Effector memory CD8-positive, alpha-beta T cell (primary cell): ENCODE measurements around the gene CAMK2N2.
"Not testable (repeated sequence)": the region's sequence is repeated elsewhere in the genome, so short reads cannot be mapped to it uniquely, and the experiment has no call there.

ENCODE experiments used
- ATAC-seq: fragments of 150-1000 bp; cut with Tn5 transposase; replicated peaks from 2 replicates; pipeline ENCODE4 v1.10.0; 2021; ENCODE audit warnings: mild to moderate bottlenecking, moderate library complexity
- DNase-seq, 3 experiments: peaks; one replicate each; pipeline ENCODE4 v3.0.0; 2021
- H3K27ac Mint-ChIP-seq, 2 donors: one replicate each; pipeline ENCODE4 v1.8.0; 2022; ENCODE audit warnings: mild to moderate bottlenecking in 2 of 2, mixed read lengths in 2 of 2, moderate library complexity in 2 of 2
- H3K27me3 Mint-ChIP-seq, 2 donors: one replicate each; pipeline ENCODE4 v1.8.0; 2022; ENCODE audit warnings: mixed read lengths in 2 of 2
- H3K36me3 Mint-ChIP-seq: one replicate; pipeline ENCODE4 v1.8.0; 2022; ENCODE audit warnings: mild to moderate bottlenecking, moderate library complexity, mixed read lengths; ENCODE audit not compliant: insufficient read depth
- H3K4me1 Mint-ChIP-seq, 2 donors: one replicate each; pipeline ENCODE4 v1.8.0; 2022; ENCODE audit warnings: low read depth in 2 of 2, mixed read lengths in 2 of 2
- H3K4me3 Mint-ChIP-seq, 2 donors: one replicate each; pipeline ENCODE4 v1.8.0; 2022; ENCODE audit warnings: mild to moderate bottlenecking in 2 of 2, mixed read lengths in 2 of 2, moderate library complexity in 2 of 2
- H3K9me3 Mint-ChIP-seq, 2 donors: one replicate each; pipeline ENCODE4 v1.8.0; 2022; ENCODE audit warnings: mixed read lengths in 2 of 2

Gene CAMK2N2

DNA sequence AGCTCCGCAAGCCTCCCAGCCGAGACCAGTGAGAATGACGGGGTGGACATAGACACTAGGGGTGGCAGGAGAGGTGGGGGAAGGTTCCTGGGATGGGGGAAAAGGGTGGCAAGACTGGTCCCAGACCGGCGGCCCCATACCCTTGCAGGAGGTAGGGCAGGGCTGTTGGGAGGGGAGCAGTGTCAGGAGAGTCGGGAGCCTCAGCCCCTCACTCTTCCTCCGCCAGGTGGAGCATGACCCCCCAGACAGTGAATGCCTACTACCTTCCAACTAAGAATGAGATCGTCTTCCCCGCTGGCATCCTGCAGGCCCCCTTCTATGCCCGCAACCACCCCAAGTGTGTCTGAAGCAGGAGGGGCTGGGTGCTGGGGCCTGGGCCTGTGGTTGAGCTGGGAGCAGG is 29.0 kb upstream of the CAMK2N2 start:
- H3K4me3 Mint-ChIP-seq: no peak overlapping the region
- no peaks in the 10 kb centered on the region for H3K36me3 Mint-ChIP-seq
- DNase-seq (no peak), ATAC-seq (no peak)
- H3K9me3 Mint-ChIP-seq: no peaks in the 10 kb centered on the region
- H3K4me1 Mint-ChIP-seq: no peaks in the 10 kb centered on the region
- H3K27me3 Mint-ChIP-seq: peaks cover 12 to 52% of the 10 kb centered on the region in 2 donors
- H3K27ac Mint-ChIP-seq: no peak overlapping the region

DNA sequence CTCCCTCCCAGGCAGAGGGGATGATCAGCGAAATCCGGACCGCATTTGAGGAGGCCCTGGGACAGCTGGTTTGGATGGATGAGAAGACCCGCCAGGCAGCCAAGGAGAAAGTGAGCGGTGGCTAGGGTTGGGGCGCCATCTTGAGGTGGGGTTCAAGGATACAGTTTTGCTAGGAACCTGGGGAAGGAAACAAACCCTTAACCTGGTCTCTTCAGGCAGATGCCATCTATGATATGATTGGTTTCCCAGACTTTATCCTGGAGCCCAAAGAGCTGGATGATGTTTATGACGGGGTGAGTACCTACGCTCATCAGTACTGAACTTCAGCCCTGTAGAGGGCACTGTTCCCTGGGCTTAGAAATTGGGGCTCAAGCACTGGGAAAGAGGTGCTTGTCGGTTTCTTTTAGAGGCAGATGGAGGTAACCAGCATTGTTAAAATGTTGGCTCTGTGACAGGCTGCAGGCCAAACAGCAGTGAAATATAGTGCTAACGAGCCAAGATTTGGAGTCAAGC is 28.1 kb upstream of the CAMK2N2 start:
- H3K9me3 Mint-ChIP-seq: no peaks in the 10 kb centered on the region
- ATAC-seq (peak; percentile 69), DNase-seq (peak; percentile 27 to 46 (median 33))
- no peak overlapping the region for H3K27ac Mint-ChIP-seq
- H3K27me3 Mint-ChIP-seq: peaks cover 18 to 60% of the 10 kb centered on the region in 2 donors
- H3K4me1 Mint-ChIP-seq: no peaks in the 10 kb centered on the region
- no peak overlapping the region for H3K4me3 Mint-ChIP-seq
- H3K36me3 Mint-ChIP-seq: no peaks in the 10 kb centered on the region

DNA sequence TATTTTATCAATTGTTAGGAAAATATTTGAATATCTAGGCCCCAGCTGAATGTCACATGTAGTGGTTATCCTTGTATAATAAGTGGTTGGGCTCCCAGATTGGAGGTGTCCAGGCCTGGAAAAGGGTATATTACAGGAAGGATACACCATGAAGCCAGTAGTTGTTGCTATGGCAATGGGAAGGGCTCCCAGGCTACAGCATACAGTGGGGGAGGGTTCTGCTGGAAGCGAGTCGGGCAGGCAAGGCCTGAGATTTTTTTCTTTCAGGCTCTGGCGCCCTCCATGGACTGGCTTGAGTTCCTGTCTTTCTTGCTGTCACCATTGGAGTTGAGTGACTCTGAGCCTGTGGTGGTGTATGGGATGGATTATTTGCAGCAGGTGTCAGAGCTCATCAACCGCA is 23.3 kb upstream of the CAMK2N2 start:
- ATAC-seq (no peak), DNase-seq (peak in 1 of 3 experiments; percentile 10)
- H3K4me1 Mint-ChIP-seq: no peaks in the 10 kb centered on the region
- H3K27me3 Mint-ChIP-seq: peaks cover 23 to 48% of the 10 kb centered on the region in 2 donors
- no peaks in the 10 kb centered on the region for H3K36me3 Mint-ChIP-seq
- H3K4me3 Mint-ChIP-seq: no peak overlapping the region
- no peaks in the 10 kb centered on the region for H3K9me3 Mint-ChIP-seq
- peak overlapping the region in 1 of 2 donors; percentile 60 for H3K27ac Mint-ChIP-seq

DNA sequence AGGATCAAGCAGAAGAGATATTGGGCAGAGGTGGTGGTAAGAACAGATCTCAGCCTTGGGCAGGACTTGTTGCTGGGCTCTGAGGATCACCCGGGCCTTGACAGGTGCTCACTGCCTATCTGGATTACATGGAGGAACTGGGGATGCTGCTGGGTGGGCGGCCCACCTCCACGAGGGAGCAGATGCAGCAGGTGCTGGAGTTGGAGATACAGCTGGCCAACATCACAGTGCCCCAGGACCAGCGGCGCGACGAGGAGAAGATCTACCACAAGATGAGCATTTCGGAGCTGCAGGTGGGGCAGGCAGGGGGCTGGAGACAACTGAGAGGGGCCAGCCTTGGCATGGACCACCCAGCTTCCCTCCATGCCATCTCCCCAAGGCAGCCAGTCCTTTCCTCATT is 22.3 kb upstream of the CAMK2N2 start:
- H3K4me3 Mint-ChIP-seq: no peak overlapping the region
- ATAC-seq: no peak
- H3K27me3 Mint-ChIP-seq: peaks cover 30 to 49% of the 10 kb centered on the region in 2 donors
- no peaks in the 10 kb centered on the region for H3K36me3 Mint-ChIP-seq
- H3K4me1 Mint-ChIP-seq: no peaks in the 10 kb centered on the region
- no peak overlapping the region for H3K27ac Mint-ChIP-seq
- H3K9me3 Mint-ChIP-seq: no peaks in the 10 kb centered on the region
- DNase-seq: no peak

DNA sequence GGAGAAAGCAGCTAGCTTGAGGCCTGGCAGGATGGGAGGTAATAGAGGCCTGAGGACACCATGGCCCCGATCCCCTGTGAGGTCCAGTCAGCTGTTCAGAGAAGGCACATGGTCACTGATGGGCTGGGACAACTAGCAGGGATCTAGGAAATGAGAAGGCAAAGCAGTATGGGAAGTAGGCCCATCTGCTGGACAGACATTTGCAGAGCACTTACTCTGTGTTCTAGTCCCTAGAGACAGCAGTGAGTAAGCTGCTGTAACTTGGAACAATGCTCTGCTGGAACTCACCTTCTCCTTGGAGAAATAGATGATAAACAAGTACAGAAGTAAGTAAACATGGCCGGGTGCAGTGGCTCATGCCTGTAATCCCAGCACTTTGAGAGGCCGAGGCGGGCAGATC is 21.6 kb upstream of the CAMK2N2 start:
- no peak overlapping the region for H3K4me3 Mint-ChIP-seq
- no peaks in the 10 kb centered on the region for H3K4me1 Mint-ChIP-seq
- ATAC-seq: no peak
- H3K36me3 Mint-ChIP-seq: no peaks in the 10 kb centered on the region
- H3K9me3 Mint-ChIP-seq: no peaks in the 10 kb centered on the region
- no peak overlapping the region for H3K27ac Mint-ChIP-seq
- H3K27me3 Mint-ChIP-seq: peaks cover 33 to 56% of the 10 kb centered on the region in 2 donors
- no peak for DNase-seq

DNA sequence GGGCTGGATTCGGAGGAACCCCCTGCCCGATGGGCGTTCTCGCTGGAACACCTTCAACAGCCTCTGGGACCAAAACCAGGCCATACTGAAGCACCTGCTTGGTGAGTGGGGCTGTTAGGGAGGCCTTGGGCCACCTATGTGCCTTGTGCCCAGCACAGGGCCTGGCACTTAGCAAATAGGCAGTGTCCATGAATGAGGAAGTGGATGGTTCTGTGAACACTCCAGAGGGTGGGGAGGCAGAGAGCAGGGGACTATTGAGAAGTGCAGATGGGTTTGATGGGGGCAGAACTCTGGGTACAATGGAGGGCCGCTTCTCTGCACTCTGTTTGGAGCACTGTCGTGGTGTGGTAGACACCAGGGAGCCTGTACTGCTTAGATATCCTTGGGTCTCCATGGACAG is 16.0 kb upstream of the CAMK2N2 start:
- Mint-ChIP-seq H3K27ac (no peak overlapping the region), H3K4me1 (peaks cover 0 to 5% of the 10 kb centered on the region in 2 donors), H3K27me3 (peaks cover 47 to 68% of the 10 kb centered on the region in 2 donors), H3K4me3 (no peak overlapping the region), H3K36me3 (peaks cover 2% of the 10 kb centered on the region), H3K9me3 (no peaks in the 10 kb centered on the region)
- no peak for DNase-seq
- ATAC-seq: no peak

DNA sequence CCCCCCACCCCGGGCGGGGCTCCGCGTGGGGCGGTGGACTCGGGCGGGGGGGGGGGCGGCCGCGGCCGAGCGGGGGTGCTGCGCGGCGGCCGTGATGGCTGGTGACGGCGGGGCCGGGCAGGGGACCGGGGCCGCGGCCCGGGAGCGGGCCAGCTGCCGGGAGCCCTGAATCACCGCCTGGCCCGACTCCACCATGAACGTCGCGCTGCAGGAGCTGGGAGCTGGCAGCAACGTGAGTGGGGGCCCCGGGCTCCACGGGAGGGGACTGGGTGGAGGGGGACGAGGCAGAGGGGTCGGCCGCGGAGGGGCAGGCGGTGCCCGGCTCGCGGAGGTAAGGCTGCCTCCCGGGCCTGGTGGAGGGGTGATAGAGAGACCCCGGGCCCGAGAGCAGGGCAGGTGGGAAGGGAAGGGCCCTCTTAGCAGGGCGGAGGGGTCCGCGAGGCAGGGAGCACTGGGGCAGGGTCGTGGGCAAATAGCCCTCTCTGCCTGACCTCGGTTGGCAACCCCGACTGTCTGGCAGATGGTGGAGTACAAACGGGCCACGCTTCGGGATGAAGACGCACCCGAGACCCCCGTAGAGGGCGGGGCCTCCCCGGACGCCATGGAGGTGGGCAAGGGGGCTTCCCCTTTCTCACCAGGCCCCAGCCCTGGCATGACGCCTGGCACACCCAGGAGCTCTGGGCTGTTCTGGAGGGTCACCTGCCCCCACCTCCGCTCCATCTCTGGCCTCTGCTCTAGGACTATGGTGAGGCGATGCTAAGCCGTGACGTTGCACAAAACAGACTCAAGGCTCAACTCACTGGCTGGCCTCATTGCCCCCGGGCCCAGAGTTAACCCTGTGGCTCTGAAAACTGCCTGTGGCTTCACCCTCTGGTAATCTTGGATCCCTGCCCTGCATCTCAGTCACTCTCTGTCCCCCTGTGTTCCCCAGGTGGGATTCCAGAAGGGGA is 14.9 kb upstream of the CAMK2N2 start, which contains the start of gene ECE2:
TSS of gene ECE2 (plus strand) at position 62 of the 950 bp plus-strand sequence. CDS start at position 194, 132 bp downstream.
- no peaks in the 10 kb centered on the region for H3K9me3 Mint-ChIP-seq
- H3K27ac Mint-ChIP-seq: no peak within 1 kb of the TSS
- no peak within 1 kb of the TSS for H3K4me3 Mint-ChIP-seq
- peaks cover 47 to 68% of the 10 kb centered on the region in 2 donors for H3K27me3 Mint-ChIP-seq
- H3K36me3 Mint-ChIP-seq: peaks cover 2% of the 10 kb centered on the region
- DNase-seq (no peak), ATAC-seq (no peak)
- H3K4me1 Mint-ChIP-seq: peaks cover 0 to 5% of the 10 kb centered on the region in 2 donors

DNA sequence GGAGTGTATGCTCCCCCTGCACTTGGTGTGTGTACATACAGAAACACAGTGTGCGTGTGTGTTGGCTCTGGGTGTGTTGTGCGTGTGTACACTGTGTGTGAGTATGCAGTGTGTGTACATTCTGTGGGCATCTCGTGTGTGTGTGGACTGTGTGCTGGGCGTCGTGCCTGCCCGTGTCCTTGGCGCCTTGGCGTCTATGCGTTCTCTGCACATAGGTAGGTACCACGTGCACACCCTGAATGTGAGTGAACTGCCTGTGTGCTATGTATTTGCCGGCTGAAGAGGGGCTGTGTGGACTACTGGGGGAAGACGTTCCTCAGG is 14.0 kb upstream of the CAMK2N2 start:
- Mint-ChIP-seq H3K9me3 (no peaks in the 10 kb centered on the region), H3K36me3 (peaks cover 2% of the 10 kb centered on the region), H3K27me3 (peaks cover 47 to 72% of the 10 kb centered on the region in 2 donors), H3K4me1 (peaks cover 0 to 5% of the 10 kb centered on the region in 2 donors), H3K4me3 (no peak overlapping the region), H3K27ac (no peak overlapping the region)
- DNase-seq (no peak), ATAC-seq (no peak)

DNA sequence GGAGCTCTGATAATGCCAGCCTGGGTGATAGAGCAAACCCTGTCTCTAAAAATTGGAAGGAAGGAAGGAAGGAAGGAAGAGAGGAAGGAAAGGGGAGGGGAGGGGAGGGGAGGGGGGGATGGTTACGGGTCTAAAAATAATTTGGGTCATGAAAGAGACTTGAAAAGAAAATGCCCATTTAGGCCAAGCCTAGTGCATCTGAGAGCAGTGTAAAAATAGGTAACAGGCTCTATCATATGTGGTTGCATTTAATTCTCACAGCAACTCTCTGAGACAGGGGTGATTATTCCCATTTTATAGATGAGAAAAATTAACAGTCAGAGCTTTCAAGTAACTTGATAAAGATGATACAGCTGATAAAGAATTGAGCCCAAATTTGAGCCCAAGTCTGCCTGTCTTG is 10.9 kb upstream of the CAMK2N2 start:
- Mint-ChIP-seq H3K36me3 (peaks cover 2% of the 10 kb centered on the region), H3K4me1 (peaks cover 0 to 5% of the 10 kb centered on the region in 2 donors), H3K27me3 (peaks cover 37 to 66% of the 10 kb centered on the region in 2 donors), H3K27ac (no peak overlapping the region), H3K9me3 (no peaks in the 10 kb centered on the region), H3K4me3 (no peak overlapping the region)
- ATAC-seq (no peak), DNase-seq (no peak)

DNA sequence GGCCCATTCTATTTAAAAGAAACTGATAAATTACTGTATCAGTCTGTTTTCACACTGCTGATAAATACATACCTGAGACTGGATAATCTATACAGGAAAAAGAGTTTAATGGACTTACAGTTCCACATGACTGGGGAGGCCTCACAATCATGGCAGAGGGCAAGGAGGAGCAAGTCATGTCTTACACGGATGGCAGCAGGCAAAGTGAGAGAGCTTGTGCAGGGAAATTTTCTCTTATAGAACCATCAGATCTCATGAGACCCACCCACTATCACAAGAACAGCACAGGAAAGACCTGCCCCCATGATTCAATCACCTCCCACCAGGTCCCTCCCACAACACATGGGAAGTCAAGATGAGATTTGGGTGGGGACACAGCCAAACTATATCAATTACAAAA is 5.9 kb upstream of the CAMK2N2 start:
- not testable (repeated sequence) for H3K4me3 Mint-ChIP-seq, H3K4me1 Mint-ChIP-seq, H3K27ac Mint-ChIP-seq, ATAC-seq, H3K36me3 Mint-ChIP-seq, H3K9me3 Mint-ChIP-seq, DNase-seq
- H3K27me3 Mint-ChIP-seq: peaks cover 15 to 41% of the 10 kb centered on the region in 2 donors

DNA sequence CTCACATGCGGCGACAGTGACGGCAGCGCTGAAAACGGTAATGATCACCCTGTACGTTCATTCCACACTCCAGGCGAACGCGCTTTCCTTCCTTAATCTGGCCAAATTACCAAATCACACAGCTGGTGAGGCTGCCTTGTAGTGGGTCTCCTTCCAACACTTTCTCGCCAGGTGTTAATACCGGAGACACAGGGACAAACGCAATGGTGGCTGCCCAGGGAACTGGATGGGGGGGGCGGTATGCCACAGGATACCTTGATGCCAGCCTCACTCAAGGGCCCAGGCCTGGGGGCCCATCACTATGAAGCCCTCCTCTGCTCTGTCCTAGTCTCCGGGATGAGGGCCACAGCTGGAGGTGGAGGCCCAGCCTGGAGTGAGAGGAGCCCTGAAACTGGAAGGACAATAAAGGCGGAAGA is 1.4 kb upstream of the CAMK2N2 start:
- Mint-ChIP-seq H3K27me3 (peaks cover 9 to 17% of the 10 kb centered on the region in 2 donors), H3K4me3 (peak overlapping the region; percentile 57 to 75), H3K27ac (no peak overlapping the region), H3K36me3 (peaks cover 7% of the 10 kb centered on the region), H3K9me3 (no peaks in the 10 kb centered on the region), H3K4me1 (peaks cover 20% of the 10 kb centered on the region in 2 donors)
- no peak for DNase-seq
- no peak for ATAC-seq

DNA sequence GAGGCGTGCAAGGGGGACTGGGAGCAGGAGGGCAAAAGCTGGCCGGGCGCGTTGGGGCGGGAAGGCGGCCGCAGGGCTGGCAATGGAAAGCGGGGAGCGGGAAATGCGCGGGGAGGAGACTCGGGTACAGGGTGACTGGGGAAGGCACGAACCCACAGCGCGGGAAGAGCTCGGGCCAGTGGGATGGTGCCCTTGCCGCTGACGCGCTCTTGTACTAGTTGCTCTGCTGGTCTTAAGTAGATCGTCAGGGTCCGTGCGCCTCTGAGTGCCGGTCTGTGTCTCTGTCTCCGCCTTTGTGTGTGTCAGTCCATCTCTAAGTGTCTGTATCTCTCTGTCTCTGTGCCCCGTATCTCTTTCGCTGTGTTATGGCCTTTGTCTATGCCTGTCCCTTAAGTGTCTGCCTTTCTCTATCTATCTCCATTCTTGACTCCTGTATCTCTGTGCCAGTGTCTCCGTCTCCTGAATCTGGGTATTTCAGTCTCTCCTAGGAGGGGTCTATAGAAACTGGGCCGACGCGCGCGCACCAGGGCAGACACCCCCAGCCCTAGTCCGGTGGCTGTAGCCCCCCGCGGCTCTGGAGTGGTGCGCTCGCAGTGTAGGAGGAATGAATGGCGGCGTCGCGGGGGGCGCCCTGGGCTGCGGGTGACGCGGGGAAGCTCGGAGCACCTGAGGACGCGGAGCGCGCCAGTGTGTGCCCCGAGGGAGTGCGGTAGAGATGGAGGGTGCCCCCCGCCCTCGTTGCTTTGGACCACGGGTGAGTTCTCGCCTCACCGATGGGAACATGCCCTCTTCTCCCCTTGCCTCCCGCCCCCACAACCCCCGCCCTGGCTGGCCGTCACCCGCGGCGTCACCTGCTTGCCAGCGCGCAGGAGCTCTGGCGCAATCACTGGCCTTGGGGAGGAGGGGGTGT is 756 bp upstream of the CAMK2N2 start:
- Mint-ChIP-seq H3K4me1 (peaks cover 20% of the 10 kb centered on the region in 2 donors), H3K27ac (peak overlapping the region in 1 of 2 donors; percentile 5), H3K36me3 (peaks cover 7% of the 10 kb centered on the region), H3K4me3 (peak overlapping the region; percentile 75), H3K9me3 (no peaks in the 10 kb centered on the region), H3K27me3 (peaks cover 2 to 11% of the 10 kb centered on the region in 2 donors)
- ATAC-seq: peak; percentile 16
- peak in 2 of 3 experiments; percentile 9 to 13 for DNase-seq

DNA sequence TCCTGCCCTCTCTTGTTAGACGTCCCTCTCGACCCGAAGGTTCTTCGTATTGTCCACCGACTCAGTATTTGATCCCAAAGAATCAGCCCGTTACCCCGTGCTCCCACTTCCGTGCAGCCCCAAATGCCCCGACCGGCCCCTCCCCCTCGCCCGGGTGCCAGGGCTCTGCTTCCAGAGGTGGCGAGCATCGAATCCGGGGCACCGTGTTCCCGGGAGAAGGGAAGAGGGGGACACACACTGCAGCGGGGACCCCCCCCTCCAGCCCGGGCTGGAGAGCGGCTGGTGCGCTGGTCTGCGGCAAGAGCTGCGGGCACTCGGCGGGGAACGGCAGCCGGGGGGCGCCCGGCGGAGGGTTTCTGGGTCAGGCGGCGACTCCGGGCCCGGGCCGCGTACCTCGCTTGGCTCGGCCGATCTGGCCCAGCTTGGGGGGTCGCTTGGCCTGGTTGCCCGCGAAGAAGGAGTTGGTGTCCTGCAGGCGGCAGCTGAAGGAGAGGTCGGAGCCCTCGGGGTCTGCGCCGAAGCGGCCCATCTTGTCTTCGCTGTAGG is 556 bp downstream of the CAMK2N2 start:
- peaks cover 12% of the 10 kb centered on the region for H3K36me3 Mint-ChIP-seq
- peaks cover 20% of the 10 kb centered on the region in 2 donors for H3K4me1 Mint-ChIP-seq
- no peaks in the 10 kb centered on the region for H3K9me3 Mint-ChIP-seq
- peak in 1 of 3 experiments; percentile 16 for DNase-seq
- H3K27me3 Mint-ChIP-seq: no peaks in the 10 kb centered on the region
- peak overlapping the region; percentile 75 for H3K4me3 Mint-ChIP-seq
- peak overlapping the region in 1 of 2 donors; percentile 51 for H3K27ac Mint-ChIP-seq
- ATAC-seq: no peak
